ENCODE results near the gene DNAJB4. TPM values are rescaled to one million over a fixed set of nuclear protein-coding genes. Genes with fewer than 3 reads are reported as not detected.

DNAJB4 gene
- total and polyA plus RNA-seq, 7 donors, result 7.8 to 41.7 (median 29.6) TPM

DNA sequence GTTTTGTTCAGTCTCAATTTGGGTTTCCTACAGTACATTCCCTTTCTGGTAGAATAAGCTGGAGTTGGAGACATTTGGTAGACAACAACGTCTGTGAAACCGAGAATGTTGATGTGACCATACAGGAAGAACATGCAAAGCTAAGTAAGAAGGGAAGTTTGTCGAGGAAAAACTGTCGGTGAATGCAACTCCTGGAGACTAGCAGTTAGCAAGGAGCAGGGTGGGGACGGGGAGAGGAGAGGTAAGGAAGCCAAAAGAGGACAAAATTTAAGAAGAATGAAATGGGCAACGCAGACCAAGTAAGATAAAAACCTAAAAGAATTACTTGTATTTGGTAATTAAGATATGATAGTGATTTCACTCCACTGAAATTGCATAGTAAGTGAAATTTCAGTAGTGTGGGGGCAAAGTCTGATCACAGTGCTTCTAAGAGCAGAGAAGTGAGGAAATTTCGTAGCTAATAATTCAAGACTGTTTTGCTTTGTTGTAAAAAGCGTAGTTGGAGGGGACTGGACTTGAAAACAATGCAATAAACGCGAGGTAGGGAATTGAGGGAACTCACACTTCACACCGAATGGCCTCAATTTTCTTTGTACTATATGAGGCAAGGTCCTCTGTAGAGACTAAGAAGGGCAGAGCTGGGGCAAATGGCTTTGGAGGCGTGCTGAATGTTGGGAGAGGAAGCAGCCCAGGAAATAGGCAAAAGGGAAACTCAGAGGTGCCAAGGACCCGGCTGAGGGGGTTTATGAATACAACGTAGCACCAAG lies 40.2 kb downstream of the DNAJB4 start:
- intact Hi-C loops (cut with DNase I), result no loop called here
- H3K4me1 ChIP-seq, result peaks cover 0 to 18% (median 8%) of the 10 kb centered on the region in 4 donors
- H3K4me3 ChIP-seq, result peak overlapping the region in 3 of 4 donors; percentile 46 to 58 (median 57)
- no peak for DNase-seq
- no peak for TF ChIP-seq POLR2AphosphoS5 (IDR thresholded peaks at IDR 0.05)
- TF ChIP-seq, protein P1, sequence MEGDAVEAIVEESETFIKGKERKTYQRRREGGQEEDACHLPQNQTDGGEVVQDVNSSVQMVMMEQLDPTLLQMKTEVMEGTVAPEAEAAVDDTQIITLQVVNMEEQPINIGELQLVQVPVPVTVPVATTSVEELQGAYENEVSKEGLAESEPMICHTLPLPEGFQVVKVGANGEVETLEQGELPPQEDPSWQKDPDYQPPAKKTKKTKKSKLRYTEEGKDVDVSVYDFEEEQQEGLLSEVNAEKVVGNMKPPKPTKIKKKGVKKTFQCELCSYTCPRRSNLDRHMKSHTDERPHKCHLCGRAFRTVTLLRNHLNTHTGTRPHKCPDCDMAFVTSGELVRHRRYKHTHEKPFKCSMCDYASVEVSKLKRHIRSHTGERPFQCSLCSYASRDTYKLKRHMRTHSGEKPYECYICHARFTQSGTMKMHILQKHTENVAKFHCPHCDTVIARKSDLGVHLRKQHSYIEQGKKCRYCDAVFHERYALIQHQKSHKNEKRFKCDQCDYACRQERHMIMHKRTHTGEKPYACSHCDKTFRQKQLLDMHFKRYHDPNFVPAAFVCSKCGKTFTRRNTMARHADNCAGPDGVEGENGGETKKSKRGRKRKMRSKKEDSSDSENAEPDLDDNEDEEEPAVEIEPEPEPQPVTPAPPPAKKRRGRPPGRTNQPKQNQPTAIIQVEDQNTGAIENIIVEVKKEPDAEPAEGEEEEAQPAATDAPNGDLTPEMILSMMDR (IDR thresholded peaks at IDR 0.05), result no peak
- no peak for TF ChIP-seq EP300 (IDR thresholded peaks at IDR 0.05)
- no peak for TF ChIP-seq POLR2A (IDR thresholded peaks at IDR 0.05)
- no peaks in the 10 kb centered on the region for H3K36me3 ChIP-seq
- no peaks in the 10 kb centered on the region for H3K9me3 ChIP-seq
- WGBS, 2 donors, result 14 to 57% methylated on average over 14 of the region's 14 CpGs
- H3K27me3 ChIP-seq, result peaks cover 3 to 36% (median 12%) of the 10 kb centered on the region in 3 donors
- peak overlapping the region in 3 of 4 donors; percentile 27 to 81 (median 42) for H3K27ac ChIP-seq

DNA sequence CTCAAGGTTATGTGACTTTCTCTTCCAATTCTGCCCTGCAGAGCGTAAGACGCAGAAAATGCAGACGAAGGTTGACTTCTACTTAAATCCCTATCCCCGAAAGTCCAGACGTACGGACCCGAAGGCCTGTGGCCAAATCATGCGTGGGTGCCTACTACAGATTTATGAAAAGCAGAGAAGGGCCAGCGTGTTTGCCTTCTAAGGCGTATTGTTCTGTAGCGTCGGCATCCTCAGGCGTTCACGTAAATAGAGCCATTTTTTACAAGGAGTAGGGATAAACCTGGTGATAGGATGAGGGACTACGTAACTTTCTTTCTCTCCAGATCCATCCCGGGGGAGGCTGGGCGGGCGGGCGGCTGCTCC lies 40.8 kb downstream of the DNAJB4 start:
- 10 to 28% methylated on average over 19 of the region's 19 CpGs for WGBS, 2 donors
- no peak for DNase-seq
- Histone ChIP-seq H3K4me1 (peaks cover 0 to 18% (median 8%) of the 10 kb centered on the region in 4 donors), H3K9me3 (no peaks in the 10 kb centered on the region), H3K27ac (peak overlapping the region; percentile 27 to 81 (median 35)), H3K36me3 (no peaks in the 10 kb centered on the region), H3K4me3 (peak overlapping the region; percentile 37 to 58 (median 52)), H3K27me3 (peaks cover 3 to 36% (median 12%) of the 10 kb centered on the region in 3 donors)
- TF ChIP-seq POLR2AphosphoS5 (IDR thresholded peaks at IDR 0.05) (no peak), EP300 (IDR thresholded peaks at IDR 0.05) (no peak), POLR2A (IDR thresholded peaks at IDR 0.05) (no peak)
- TF ChIP-seq, protein P1 (IDR thresholded peaks at IDR 0.05), result no peak
- intact Hi-C loops (cut with DNase I), result no loop called here

DNA sequence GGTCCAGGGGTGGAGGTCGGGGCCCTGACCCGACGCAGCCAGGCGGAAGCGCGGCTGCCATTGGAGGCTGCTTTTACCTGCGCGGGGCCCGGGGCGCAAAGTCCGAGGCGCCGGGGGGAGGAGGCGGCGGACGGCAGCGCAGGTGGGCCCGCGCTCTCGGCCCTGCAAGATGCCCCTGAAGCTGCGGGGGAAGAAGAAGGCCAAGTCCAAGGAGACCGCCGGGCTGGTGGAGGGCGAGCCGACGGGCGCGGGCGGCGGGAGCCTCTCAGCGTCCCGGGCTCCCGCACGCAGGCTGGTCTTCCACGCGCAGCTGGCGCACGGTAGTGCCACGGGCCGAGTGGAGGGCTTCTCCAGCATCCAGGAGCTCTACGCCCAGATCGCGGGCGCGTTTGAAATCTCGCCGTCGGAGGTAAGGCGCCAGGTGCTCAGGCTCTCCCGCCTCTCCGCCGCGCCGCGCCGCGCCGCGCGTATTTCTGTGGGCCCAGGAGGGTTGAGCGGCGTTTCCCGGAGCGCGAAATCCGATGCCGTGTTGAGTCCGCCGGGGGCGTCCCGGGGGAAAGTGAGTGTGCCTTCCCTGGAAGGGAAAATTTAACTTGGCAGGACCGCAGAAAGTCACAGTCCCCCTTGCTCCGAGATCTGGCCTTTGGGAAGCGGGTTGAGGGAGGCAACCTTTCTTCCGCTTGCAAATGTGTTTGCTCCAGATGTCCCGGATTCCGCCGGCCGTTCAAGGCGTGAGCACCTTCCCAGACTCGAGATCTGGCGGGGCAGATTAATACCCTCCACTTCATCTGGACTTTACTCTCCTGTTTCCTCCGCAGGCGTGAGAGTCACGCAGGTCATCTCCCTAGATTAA lies 41.4 kb downstream of the DNAJB4 start, which contains the start of gene GIPC2:
GIPC2 (plus strand) TSS at position 41 of the 853 bp plus-strand sequence; CDS start at position 170, 129 bp downstream.
- Histone ChIP-seq H3K36me3 (no peaks in the 10 kb centered on the region), H3K4me1 (peaks cover 0 to 18% (median 8%) of the 10 kb centered on the region in 4 donors), H3K4me3 (peak within 1 kb of the TSS; percentile 37 to 58 (median 52)), H3K27me3 (peaks cover 3 to 36% (median 12%) of the 10 kb centered on the region in 3 donors), H3K9me3 (no peaks in the 10 kb centered on the region), H3K27ac (peak within 1 kb of the TSS; percentile 27 to 81 (median 35))
- TF ChIP-seq, protein P1 (IDR thresholded peaks at IDR 0.05), result no peak
- TF ChIP-seq POLR2AphosphoS5 (IDR thresholded peaks at IDR 0.05) (no peak), POLR2A (IDR thresholded peaks at IDR 0.05) (no peak), EP300 (IDR thresholded peaks at IDR 0.05) (no peak)
- 1 to 3% methylated on average over 85 of the region's 85 CpGs for WGBS, 2 donors
- intact Hi-C loops (cut with DNase I), result no loop called here
- no peak for DNase-seq

DNA sequence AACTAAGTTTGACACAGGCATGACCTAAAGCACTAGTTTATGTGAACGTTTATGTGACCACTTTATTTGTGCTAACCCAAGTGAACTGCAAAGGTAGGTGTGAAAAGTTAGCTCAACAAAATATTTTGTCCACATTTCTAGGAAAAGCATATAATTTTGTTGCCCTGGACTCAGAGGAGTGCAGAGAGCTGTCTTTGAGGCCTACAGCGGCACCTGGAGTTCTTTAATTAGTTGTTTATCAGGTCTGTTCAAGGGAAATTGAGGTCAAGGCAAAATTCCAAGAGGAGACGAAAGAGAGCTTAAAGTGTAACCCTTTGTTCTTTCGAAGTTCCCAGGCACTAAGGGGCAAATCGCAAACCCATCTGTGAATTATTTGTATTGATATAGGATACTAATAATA lies 42.4 kb downstream of the DNAJB4 start:
- peaks cover 0 to 18% (median 8%) of the 10 kb centered on the region in 4 donors for H3K4me1 ChIP-seq

More for the DNA sequence above, 42.4 kb downstream of the DNAJB4 start:
- intact Hi-C loops (cut with DNase I), result no loop called here
- Histone ChIP-seq H3K27ac (peak overlapping the region in 2 of 4 donors; percentile 42 to 81), H3K4me3 (no peak overlapping the region), H3K9me3 (no peaks in the 10 kb centered on the region), H3K36me3 (no peaks in the 10 kb centered on the region), H3K27me3 (peaks cover 3 to 36% (median 12%) of the 10 kb centered on the region in 3 donors)
- TF ChIP-seq POLR2A (IDR thresholded peaks at IDR 0.05) (no peak), EP300 (IDR thresholded peaks at IDR 0.05) (no peak), POLR2AphosphoS5 (IDR thresholded peaks at IDR 0.05) (no peak)
- TF ChIP-seq, protein P1 (IDR thresholded peaks at IDR 0.05), result no peak
- WGBS, 2 donors, result 14 to 68% methylated on average over 5 of the region's 5 CpGs
- DNase-seq, result no peak
